ENCODE measurements around the gene RBM4B. TPM values are rescaled to one million over a fixed set of nuclear protein-coding genes. Genes with fewer than 3 reads are reported as not detected.

The RBM4B gene
- total RNA-seq, 1 donor from 2014 or later = 20.3 TPM

DNA sequence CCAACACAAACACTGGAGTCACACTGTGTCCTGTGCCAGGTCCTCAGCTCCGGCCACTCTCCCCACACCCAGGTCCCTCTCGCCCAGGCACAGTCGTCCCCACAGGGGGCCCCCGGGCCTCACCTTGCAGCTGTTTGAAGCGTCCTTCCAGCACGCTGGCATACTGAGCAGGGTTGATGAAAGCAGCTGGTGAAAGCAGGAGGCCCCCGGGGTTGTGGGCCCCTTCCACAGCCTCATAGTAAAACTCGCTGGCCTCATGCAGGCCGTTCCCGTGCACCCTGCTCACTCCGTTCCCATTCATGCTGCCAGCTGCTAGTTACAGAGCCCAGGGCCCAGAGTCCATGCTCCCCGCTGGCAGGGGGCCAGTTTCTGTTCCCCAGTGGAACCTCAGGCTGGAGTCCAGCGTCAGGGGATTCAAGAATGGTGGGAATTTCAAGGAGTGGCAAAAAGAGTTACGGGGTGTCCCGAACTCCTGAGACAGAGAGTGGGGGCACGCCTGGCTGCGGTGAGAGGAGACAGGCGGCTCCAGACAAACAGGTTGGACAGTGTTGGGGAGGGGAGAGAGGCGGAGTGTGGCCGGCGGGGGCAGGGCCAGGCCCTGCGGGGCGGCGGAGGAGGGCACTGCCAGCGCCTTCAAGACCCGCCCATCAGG, 40.8 kb upstream of the RBM4B start:
- H4K20me1 ChIP-seq (ENCODE audit: insufficient read depth, low read length) = no peaks in the 10 kb centered on the region
- Mint-ChIP-seq H3K27me3 (ENCODE audit: low read depth, unreplicated experiment) (peaks cover 17% of the 10 kb centered on the region), H3K4me1 (ENCODE audit: low read depth, unreplicated experiment) (peaks cover 14% of the 10 kb centered on the region), H3K9me3 (ENCODE audit: unreplicated experiment) (peaks cover 2% of the 10 kb centered on the region), H3K4me3 (ENCODE audit: unreplicated experiment) (peak overlapping the region; percentile 23), H3K36me3 (ENCODE audit: low read depth, unreplicated experiment) (peaks cover 18% of the 10 kb centered on the region), H3K27ac (ENCODE audit: unreplicated experiment) (no peak overlapping the region)
- H2AFZ ChIP-seq (ENCODE audit: low read depth, low read length) = no peak overlapping the region
- no peak overlapping the region for H3K4me3 ChIP-seq (ENCODE audit: insufficient read depth, low read depth, low read length)
- H3K27me3 ChIP-seq (ENCODE audit: insufficient read depth, low read length) = no peaks in the 10 kb centered on the region
- no peak for FAIRE-seq
- H3K4me1 ChIP-seq (ENCODE audit: insufficient read depth, low read length) = peaks cover 11% of the 10 kb centered on the region
- H3K9me3 ChIP-seq (ENCODE audit: insufficient read depth, low read depth, low read length) = no peaks in the 10 kb centered on the region
- no peak for TF ChIP-seq CTCF (IDR thresholded peaks at IDR 0.05; ENCODE audit: insufficient read depth, low read depth, low read length)
- no peak for TF ChIP-seq EZH2 (IDR thresholded peaks at IDR 0.05; ENCODE audit: insufficient read depth, low read length)
- DNase-seq (ENCODE audit: low read depth) = no peak
- no peaks in the 10 kb centered on the region for H3K36me3 ChIP-seq (ENCODE audit: insufficient read depth, low read length)
- H3K4me2 ChIP-seq (ENCODE audit: low read length) = no peak overlapping the region
- no peak overlapping the region for H3K27ac ChIP-seq (ENCODE audit: low read depth, low read length)
- no peak overlapping the region for H3K9ac ChIP-seq (ENCODE audit: low read length)
- H3K79me2 ChIP-seq (ENCODE audit: insufficient read depth, low read length) = no peaks in the 10 kb centered on the region

- peaks cover 11% of the 10 kb centered on the region for H3K4me1 ChIP-seq (ENCODE audit: insufficient read depth, low read length)
- H4K20me1 ChIP-seq (ENCODE audit: insufficient read depth, low read length) = no peaks in the 10 kb centered on the region
- H3K27ac ChIP-seq (ENCODE audit: low read depth, low read length) = no peak overlapping the region
- no peaks in the 10 kb centered on the region for H3K9me3 ChIP-seq (ENCODE audit: insufficient read depth, low read depth, low read length)
- H3K9me3 Mint-ChIP-seq (ENCODE audit: unreplicated experiment) = peaks cover 2% of the 10 kb centered on the region
- no peak overlapping the region for H3K4me2 ChIP-seq (ENCODE audit: low read length)
- H3K27me3 Mint-ChIP-seq (ENCODE audit: low read depth, unreplicated experiment) = peaks cover 17% of the 10 kb centered on the region
- H3K27ac Mint-ChIP-seq (ENCODE audit: unreplicated experiment) = no peak overlapping the region
- no peaks in the 10 kb centered on the region for H3K79me2 ChIP-seq (ENCODE audit: insufficient read depth, low read length)
- no peaks in the 10 kb centered on the region for H3K27me3 ChIP-seq (ENCODE audit: insufficient read depth, low read length)
- FAIRE-seq = no peak
- H2AFZ ChIP-seq (ENCODE audit: low read depth, low read length) = no peak overlapping the region
- H3K9ac ChIP-seq (ENCODE audit: low read length) = no peak overlapping the region
- H3K4me1 Mint-ChIP-seq (ENCODE audit: low read depth, unreplicated experiment) = peaks cover 14% of the 10 kb centered on the region
- H3K36me3 ChIP-seq (ENCODE audit: insufficient read depth, low read length) = no peaks in the 10 kb centered on the region
- H3K36me3 Mint-ChIP-seq (ENCODE audit: low read depth, unreplicated experiment) = peaks cover 19% of the 10 kb centered on the region
- no peak for TF ChIP-seq EZH2 (IDR thresholded peaks at IDR 0.05; ENCODE audit: insufficient read depth, low read length)
- no peak for TF ChIP-seq CTCF (IDR thresholded peaks at IDR 0.05; ENCODE audit: insufficient read depth, low read depth, low read length)
- DNase-seq (ENCODE audit: low read depth) = no peak
- no peak overlapping the region for H3K4me3 Mint-ChIP-seq (ENCODE audit: unreplicated experiment)
- no peak overlapping the region for H3K4me3 ChIP-seq (ENCODE audit: insufficient read depth, low read depth, low read length)
These were observed 40.2 kb upstream of the RBM4B start for GRCh38 chr11:66717925-66718319.

DNA sequence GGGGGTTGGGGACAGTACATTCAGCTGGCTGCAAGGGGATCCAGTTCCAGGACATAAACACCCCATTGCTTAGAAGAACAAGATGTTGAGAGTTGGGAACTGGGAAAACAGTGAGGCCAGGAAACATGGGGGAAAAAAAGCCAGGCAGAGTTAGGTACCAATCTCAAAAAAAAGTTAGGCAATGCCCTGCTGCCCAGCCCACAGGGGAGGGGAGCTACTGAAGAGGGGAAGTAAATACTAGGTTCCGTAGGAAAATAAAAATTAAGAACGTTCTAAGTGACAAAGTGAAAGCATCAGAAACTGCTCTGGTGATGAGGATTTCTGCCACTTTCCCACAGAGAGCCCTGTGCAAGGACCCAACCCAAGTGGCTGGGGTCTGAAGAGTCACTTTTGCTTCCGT, 39.3 kb upstream of the RBM4B start:
- Mint-ChIP-seq H3K27me3 (ENCODE audit: low read depth, unreplicated experiment) (peaks cover 17% of the 10 kb centered on the region), H3K9me3 (ENCODE audit: unreplicated experiment) (peaks cover 2% of the 10 kb centered on the region), H3K4me1 (ENCODE audit: low read depth, unreplicated experiment) (peaks cover 14% of the 10 kb centered on the region), H3K36me3 (ENCODE audit: low read depth, unreplicated experiment) (peaks cover 19% of the 10 kb centered on the region), H3K4me3 (ENCODE audit: unreplicated experiment) (no peak overlapping the region), H3K27ac (ENCODE audit: unreplicated experiment) (no peak overlapping the region)
- H4K20me1 ChIP-seq (ENCODE audit: insufficient read depth, low read length) = no peaks in the 10 kb centered on the region
- no peak for FAIRE-seq
- no peak for TF ChIP-seq EZH2 (IDR thresholded peaks at IDR 0.05; ENCODE audit: insufficient read depth, low read length)
- TF ChIP-seq CTCF (IDR thresholded peaks at IDR 0.05; ENCODE audit: insufficient read depth, low read depth, low read length) = no peak
- peaks cover 11% of the 10 kb centered on the region for H3K4me1 ChIP-seq (ENCODE audit: insufficient read depth, low read length)
- DNase-seq (ENCODE audit: low read depth) = no peak
- no peak overlapping the region for H3K4me2 ChIP-seq (ENCODE audit: low read length)
- H3K9ac ChIP-seq (ENCODE audit: low read length) = no peak overlapping the region
- H3K4me3 ChIP-seq (ENCODE audit: insufficient read depth, low read depth, low read length) = no peak overlapping the region
- no peaks in the 10 kb centered on the region for H3K36me3 ChIP-seq (ENCODE audit: insufficient read depth, low read length)
- no peaks in the 10 kb centered on the region for H3K79me2 ChIP-seq (ENCODE audit: insufficient read depth, low read length)
- H3K9me3 ChIP-seq (ENCODE audit: insufficient read depth, low read depth, low read length) = no peaks in the 10 kb centered on the region
- no peaks in the 10 kb centered on the region for H3K27me3 ChIP-seq (ENCODE audit: insufficient read depth, low read length)
- no peak overlapping the region for H2AFZ ChIP-seq (ENCODE audit: low read depth, low read length)
- no peak overlapping the region for H3K27ac ChIP-seq (ENCODE audit: low read depth, low read length)

Measured in astrocyte (in vitro differentiated cells and primary cell).